GM18907 (cell line): ENCODE data around the gene ATP8B4.
"Not testable (repeated sequence)": the region's sequence is repeated elsewhere in the genome, so short reads cannot be mapped to it uniquely, and the experiment has no call there.

Experiments
- ATAC-seq: cut with Tn5 transposase; IDR thresholded peaks from one replicate; pipeline ENCODE4 v1.9.1; 2021; ENCODE audit warnings: mild to moderate bottlenecking, moderate library complexity; ENCODE audit not compliant: unreplicated experiment

Gene ATP8B4

DNA sequence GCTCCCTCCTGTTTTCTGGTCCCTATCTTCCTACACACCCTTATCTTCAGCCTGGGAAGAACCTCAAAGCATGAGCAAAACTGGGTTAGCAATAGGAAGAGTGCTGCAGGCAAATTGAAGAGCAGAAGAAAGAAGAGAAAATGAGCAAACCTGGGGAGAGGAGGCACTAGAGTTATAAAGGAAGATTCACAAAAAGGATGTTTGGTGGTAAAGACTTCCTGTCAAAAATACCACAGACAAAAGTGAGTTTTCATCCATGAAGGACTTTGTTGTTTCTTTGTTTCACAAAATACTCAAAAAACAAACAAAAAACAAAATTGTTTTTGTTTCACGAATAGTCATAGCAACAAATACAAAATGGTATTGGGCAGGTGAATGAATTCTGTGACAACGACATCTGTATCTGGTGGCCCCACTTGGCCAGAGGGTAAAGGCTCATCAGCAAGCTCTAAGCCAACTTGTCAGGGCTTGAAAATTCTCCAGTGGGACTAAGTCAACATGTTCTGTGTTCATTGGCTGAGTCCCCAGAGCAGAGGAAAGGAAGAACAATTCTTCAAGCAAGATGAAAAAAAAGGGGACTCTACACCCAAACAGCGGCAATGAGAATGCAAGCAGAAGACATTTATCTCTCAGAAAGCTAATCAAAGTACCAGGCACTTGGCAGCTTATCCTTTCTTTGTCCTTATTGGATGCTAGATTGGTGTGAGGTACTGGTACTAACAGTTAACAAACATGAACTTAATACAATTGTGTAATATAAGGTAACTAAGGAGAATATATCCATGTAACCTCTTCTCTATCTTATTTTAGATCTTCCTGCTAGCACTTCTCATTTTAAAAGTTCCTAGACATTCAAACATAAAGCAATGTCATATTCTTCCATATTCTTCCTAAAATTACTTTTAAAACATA, 9.7 kb downstream of the ATP8B4 start:
- ATAC-seq: no peak

DNA sequence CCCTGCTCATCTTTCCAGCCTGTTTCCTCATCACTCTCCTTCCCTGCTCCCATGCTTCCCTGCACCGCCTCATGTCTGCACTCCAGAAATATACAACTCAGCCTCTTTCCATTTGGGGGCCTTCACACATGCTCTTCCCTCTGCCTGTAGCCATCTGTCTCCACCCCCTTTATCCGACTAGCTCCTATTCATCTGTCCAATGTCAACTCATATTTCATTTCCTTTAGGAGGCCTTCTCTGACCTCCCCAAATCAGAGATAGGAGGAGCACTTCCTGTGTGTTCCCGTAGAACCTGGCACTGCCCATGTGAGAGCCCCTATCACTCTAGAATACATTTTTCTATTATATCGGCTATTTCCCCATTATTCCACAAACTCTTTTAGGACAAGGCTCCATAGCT, 10.6 kb downstream of the ATP8B4 start:
- ATAC-seq: no peak

DNA sequence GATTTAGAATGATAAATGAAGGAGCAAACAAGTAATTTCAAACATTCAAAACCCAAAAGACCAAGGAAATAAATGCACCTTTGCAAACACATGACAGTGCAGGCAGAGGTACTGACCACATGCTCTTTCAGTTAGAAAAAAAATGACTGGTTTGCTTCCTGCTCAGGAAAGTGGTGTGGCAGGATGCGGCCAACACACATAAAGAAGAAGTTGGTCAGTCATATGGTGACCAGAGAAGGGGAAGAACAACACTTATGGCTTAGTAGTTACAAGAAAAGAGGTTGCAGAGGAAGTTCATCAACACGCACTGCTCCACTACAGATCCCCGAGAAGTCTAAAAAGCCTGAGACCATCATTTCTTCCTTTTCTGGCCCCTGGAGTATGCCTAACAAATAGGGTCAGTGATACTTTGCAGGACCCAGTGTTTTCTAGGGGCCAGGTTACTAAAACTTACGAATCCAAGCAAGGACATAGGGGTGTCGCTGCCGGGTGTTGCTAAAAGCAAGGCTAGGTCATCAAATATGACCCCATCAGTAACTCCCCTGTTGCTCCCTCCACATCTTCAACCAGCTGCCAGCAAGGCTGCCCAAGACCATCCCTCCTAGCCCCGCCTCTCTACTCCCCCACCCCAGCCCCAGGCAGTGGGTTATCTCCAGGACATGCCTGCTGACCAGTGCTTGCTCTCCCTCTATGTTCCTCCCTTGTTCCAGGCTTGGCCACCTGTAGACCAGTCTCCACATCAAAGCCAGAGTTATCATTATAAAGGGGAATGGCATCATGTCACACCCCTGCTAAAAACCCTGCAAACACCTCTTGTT, 11.2 kb downstream of the ATP8B4 start:
- peak; percentile 98 for ATAC-seq

DNA sequence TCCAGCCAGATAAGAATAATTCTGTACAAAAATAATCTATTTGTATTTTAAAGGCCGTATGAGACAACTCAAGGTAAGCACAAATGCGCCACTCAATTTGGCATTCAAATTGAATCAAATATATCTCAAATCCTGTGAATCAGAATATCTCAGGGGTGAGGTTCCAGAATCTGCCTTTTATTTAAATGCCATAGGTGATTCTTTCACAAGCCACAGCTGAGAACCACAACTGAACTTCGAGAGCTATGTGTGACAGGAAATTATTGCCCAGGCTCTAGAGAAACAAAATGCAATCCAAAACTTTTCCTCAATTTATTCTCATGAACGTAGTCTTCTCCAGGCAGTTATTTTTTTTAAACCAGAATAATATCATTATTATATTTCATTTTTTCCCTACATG, 11.9 kb downstream of the ATP8B4 start:
- ATAC-seq: no peak

DNA sequence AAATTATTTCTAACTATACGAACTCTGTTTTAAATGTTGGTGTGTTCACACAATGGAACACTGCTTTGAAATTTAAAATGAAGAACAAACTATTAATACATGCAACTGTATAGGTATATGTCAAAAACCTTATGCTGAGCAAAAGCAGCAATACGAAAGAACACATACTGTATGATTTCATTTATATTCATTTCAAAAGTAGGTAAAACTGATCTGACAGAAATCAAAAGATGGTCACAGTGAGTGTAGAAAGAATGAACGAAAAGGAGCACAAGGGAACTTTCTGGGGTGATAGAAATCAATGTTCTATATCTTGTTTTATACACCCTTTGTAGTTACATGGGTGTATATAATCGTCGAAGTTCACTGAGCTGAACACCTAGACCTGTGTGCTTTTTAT, 12.6 kb downstream of the ATP8B4 start:
- no peak for ATAC-seq

DNA sequence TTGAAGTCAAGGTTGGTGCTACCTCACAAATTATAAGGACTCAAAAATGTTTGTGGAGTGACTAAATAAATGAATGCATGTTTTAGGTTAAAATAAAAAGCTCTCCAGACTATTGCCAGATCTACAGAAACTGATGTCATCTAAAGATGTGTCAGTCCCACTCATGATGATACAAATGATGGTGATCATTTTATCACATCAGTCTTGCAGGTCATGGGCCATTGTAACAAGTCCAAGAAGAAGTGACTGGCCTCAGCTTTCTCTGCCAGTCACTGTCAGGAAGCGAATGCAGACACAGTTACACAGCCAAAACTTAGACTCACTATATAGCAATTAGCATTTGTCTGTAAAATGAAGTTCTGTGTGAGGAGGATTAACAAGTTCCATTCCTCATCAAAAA, 18.5 kb downstream of the ATP8B4 start:
- no peak for ATAC-seq

DNA sequence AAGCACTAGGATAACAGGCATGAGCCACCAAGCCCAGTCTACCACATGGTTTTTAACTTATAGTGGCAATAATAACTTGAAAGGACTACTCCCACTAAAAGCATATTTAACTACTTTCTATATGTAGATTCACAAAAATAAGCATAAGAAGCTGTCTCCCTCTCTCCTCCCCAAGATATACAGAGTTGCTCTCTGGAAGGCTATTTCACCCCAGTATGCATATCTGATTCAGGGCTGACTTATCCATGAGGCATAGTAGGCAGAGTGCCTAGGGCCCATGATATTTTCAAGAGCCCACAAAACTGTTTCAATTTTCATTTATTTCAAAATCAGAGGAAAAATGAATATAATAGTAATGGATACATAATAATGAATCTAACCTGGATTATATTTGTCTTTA, 20.5 kb downstream of the ATP8B4 start:
- no peak for ATAC-seq

DNA sequence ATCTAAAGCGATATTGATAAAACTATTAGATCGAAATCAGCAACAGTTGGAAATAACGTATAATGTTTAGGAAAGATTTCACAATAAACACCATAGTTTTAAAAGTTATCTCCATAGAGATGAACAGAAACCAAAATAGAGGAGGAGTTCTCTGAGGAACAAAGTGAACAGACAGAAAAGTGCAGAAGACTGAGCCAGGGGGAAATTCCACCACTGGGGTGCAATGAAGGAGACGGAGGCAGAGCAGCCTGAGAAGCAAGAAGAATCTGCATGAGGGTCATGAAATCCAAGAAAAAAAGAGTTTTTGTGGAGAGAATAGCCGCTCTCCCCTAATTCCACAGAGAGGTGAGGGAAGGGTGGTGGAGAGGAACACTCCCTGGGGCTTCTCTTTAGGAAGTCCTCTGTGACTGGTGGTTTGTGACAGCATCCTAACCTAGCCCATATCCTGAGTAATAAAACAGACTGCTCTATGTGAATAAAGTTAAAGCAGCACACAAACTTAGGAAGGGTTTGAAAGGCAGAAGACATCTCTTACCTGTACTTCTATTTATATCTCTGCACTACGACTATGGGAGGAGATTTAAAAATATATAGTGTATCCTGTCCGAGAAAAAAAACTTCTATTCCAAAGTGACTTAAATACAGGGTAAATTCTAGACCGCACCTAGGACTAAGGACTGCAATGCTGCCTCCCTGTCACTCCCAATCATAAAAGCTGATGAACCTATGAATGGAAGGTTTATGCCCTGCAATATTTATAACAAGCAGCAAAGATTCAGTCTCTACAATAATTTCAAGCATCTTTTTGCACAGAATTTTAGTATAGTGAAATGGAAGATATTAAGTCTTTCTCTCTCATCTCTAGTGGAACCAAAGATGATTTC, 22.9 kb downstream of the ATP8B4 start:
- ATAC-seq: no peak

DNA sequence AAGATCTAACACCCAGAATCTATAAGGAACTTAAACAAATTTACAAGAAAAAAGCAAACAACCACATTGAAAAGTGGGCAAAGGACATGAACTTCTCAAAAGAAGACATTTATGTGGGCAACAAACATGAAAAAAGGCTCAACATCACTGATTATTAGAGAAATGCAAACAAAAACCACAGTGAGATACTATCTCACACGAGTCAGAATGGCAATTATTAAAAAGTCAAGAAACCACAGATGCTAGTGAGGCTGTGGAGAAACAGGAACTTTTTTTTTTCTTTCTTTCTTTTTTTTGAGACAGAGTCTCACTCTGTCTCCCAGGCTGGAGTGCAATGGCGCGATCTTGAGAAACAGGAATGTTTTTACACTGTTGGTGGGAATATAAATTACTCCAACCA, 29.6 kb downstream of the ATP8B4 start:
- ATAC-seq: not testable (repeated sequence)

DNA sequence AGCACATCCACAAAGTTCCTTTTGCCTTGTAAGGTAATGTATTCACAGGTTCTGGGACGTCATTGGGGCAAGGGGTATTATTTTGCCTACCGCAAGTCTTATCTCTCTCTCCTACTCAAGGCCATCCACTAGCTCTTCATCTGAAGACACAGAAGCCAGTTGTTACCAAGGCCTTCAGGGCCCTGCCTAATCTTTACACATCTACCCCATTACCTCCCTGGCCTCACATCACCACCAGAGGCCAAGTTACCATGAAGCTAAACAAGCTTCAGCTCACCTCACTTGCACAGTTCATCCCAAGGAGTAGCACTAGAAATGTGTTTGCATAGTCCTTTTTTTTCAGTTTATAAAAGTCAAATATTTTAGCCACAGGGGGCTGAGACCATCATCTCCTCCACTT, 34.1 kb downstream of the ATP8B4 start:
- no peak for ATAC-seq

DNA sequence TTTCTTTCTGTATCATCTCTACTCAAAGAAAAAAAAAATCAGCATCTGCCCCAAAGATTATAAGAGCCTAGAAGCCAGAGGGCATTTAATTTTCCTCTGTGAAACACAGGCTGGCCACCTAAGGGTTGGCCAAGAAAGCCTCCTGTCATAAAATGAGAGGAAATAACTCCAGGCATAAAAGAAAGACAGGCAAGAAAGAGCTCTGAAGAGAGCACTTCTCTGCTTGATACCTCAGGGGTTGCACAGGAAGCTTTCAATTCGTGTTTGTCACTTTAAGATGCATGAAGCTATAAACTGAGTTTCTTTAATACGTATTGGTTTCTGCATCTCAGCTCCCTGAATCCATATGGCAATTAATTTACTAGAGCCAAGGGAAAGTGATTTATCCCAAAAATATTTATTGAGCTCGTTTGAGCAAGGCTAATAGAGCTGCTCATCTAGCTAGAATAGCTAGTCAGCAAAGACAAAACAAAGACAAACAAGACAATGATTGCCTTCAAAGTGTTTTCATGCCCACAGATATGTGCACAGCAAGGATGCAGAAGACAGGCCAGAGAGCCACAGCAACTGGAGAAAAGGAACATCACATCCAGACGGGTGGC, 35.5 kb downstream of the ATP8B4 start:
- no peak for ATAC-seq

DNA sequence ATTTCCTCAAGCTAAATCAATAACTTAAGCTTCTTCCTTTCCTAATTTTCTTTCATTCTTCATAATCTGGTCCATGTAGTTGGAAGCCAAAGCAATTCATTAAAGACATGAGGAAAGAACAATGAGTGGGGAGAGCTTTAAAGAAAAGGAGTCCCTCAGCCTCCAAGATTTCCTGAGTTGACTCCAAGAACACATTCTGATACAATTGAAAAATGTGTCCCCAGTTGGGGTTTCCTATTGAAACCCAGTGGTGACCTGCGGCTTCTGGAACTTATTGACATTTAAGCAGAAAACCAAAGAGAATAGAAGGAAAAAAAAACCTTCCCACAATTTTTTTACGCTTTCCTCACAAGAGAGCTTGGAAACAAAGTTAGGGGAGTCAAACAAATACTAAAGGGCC, 37.0 kb downstream of the ATP8B4 start:
- ATAC-seq: no peak

DNA sequence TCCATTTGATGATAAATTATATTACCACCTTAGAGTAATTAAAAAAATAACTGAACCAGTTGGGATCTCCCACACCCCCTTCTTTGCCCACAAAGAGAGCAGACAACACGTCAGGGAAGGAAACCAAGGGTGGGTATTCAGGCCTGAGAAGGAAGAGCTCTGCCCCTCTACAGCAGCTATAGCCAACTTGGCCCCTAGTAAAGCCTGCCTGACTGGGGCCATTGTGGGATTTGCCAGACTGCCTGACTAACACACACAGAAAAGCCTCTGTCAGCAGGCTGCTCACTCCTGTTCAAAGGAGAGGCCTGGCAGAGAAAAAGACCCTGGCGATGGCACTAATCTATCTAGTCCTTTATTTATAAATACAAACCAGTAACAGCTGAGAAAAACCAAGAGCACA, 41.4 kb downstream of the ATP8B4 start:
- no peak for ATAC-seq

DNA sequence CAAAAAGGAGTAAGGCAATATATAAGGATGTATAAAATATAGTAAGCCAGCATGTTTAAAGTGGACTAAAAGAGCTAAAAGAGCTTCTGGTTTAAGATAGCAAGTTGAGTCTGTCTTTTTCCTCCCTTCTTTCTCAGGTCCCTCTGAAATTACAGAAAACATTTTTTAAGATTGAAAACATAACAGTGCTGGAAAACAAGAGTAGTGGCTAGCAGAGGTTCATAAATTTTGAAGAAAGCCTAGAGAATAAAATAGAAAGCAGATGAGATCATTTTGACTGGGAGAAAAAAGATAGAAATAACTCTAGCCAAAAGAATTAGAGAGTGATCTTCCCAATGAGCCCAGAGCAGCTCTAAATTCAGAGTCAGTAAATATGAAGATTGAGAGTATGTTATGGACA, 41.9 kb downstream of the ATP8B4 start:
- ATAC-seq: no peak

DNA sequence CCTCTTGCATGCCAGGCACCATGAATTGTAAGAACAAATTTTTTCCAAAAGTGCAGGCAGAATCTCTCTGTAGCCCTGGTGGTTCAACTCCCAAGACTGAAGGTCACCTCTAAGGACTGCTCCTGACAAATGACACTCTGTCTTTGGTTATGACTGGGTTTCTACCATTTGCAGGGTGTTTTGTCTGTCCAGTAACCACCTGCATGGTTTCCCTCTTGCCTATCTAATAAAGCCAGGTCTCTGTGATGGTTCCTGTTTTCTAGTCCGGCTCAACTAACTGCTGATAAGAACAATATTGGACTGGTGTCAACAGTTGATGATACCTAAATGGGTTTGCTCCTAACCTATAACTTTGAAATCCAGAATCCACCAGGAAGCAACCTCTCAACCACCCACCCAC, 43.7 kb downstream of the ATP8B4 start:
- ATAC-seq: no peak

DNA sequence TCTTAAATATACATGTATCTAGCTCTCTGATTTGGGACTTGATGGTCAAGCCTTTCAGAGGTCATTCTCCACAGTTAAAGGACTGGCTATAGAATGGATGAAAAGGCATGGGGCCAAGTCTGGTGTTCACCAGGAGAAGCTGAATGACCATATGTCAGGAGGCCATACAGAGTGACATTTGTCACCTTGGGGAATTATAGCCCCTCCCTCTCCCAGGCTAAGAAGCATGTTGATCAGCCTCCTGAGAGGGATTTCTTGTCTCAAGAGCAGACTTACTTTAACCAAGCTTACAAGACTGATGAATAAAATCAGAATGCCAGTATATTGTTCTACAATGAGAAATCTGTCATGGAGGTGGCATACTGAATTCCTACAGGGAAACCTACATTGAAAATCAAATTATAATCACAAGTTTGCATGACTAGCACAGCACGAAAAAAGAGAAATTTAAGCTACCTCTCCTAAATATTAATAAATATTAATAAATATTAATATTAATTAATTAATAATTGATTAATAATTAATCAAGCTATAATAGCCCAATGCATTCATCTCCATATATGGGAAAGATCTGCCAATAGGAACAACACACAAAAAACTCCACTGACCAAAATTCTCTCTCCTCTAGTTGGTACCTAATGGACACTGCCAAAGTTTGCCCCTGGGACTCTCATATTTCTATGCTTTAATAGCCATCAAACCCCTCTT, 47.3 kb downstream of the ATP8B4 start:
- ATAC-seq: no peak

DNA sequence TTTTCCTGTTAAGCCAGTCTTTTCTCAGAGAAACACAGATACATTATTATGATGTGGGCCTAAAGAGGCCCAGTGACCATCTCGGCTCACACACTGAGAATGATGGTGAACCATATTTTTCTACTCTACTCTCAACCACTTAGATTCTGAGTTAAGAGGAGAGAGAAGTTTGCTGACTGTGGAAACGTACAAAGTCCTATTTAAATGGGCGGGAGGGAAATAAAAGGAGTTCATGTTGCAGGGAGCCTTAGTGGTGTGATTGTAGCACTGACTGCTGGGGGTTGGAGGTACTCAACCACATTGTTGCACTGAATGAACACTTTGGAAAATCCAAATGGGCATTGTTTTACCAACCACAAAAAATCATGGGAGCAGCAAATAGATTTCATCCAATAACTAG, 51.0 kb downstream of the ATP8B4 start:
- no peak for ATAC-seq

DNA sequence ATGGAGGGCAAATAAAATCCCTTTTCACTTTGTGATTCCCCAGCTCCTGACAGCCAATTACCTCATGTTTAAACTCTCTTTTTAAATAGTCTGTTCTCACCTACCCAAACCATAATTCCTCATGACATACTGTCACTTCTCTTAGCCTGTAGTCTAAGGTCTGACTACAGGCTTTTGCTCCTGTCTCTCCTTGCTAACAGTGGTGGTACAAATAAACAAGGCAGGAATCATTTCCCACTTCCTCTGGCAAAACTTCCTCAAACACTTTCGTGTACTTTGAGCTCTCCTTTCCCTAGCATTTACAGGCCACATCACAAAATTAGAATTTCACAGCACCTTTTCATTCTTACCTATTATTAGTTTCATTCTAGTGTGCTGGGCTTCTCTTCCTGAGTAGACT, 51.8 kb downstream of the ATP8B4 start:
- no peak for ATAC-seq

DNA sequence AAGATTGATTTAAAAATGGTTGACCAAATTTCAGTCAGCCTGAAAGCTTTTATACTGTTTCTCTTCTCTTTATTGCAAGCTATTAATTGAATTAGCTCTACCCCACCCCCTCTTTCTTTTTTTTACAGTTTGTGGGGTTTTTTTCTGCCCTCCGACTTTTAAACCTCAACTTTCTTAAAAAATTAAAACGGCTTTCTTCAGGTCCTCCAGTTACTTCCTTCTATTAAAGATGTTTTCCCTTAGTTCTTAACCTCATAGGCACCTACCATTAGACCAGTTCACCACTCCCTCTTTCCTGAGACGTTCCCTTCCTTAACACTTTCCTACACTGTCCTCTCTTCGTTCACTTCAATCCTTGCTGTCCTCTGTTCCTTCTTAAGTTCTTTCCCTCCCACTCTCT, 52.4 kb downstream of the ATP8B4 start:
- ATAC-seq: no peak

DNA sequence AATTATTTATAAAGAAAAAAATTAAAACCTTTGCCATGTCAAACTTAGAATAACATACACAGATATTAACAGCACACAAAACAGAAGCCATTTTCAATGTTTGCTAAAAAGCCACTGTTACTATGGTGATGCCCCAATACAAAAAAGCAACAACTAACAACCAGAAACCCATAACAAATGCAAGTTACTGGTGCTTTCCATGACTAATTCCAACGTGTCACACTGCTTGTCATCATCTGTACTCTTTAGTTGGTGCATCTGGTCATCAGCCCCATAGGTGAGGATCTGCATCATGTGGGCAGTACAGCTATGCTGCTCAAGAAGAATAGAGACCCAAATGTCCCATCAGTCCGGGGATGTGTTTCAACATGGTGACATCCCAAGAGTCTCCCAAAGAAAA, 52.8 kb downstream of the ATP8B4 start:
- no peak for ATAC-seq
